ENCODE results near the gene ANKS1B. TPM values are rescaled to one million over a fixed set of nuclear protein-coding genes. Genes with fewer than 3 reads are reported as not detected.

ANKS1B gene
- total RNA-seq, 4 donors from 2014 or later, result 14.0 to 38.4 (median 28.6) TPM

GRCh38 chr12:98909746-98910145, 1075.0 kb downstream of the ANKS1B start:
- Histone ChIP-seq H3K4me1 (no peaks in the 10 kb centered on the region), H3K36me3 (no peaks in the 10 kb centered on the region), H3K27ac (no peak overlapping the region), H3K27me3 (no peaks in the 10 kb centered on the region), H3K9me3 (no peaks in the 10 kb centered on the region), H3K4me3 (no peak overlapping the region)
- no peak for TF ChIP-seq EP300 (IDR thresholded peaks at IDR 0.05)
- TF ChIP-seq, protein P1, sequence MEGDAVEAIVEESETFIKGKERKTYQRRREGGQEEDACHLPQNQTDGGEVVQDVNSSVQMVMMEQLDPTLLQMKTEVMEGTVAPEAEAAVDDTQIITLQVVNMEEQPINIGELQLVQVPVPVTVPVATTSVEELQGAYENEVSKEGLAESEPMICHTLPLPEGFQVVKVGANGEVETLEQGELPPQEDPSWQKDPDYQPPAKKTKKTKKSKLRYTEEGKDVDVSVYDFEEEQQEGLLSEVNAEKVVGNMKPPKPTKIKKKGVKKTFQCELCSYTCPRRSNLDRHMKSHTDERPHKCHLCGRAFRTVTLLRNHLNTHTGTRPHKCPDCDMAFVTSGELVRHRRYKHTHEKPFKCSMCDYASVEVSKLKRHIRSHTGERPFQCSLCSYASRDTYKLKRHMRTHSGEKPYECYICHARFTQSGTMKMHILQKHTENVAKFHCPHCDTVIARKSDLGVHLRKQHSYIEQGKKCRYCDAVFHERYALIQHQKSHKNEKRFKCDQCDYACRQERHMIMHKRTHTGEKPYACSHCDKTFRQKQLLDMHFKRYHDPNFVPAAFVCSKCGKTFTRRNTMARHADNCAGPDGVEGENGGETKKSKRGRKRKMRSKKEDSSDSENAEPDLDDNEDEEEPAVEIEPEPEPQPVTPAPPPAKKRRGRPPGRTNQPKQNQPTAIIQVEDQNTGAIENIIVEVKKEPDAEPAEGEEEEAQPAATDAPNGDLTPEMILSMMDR (IDR thresholded peaks at IDR 0.05), result no peak
- no peak for TF ChIP-seq POLR2A (IDR thresholded peaks at IDR 0.05)
- no peak for DNase-seq (ENCODE audit: low spot score in 2 of 2)
- 20 to 33% methylated on average over 2 of the region's 2 CpGs for WGBS, 2 donors

DNA sequence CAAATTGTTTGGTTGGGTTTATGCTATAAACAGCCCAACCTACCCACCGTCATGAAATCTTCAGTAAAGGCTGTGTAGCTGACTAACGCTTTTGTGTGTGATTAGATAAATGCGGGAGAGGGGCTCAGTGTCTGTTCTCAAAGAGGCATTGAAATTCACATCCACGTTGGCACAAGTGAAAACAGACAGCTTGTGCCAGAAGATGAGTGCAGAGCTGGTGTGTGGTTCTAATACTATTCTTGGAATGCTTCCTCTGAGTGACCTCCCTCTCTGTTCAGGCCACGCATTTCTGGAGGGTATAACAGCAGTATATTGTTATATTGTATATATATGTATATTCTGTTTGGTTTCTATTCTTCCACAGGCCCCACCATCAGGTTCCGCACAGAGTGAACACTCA, 1075.9 kb downstream of the ANKS1B start:
- no peak for DNase-seq (ENCODE audit: low spot score in 2 of 2)
- H3K9me3 ChIP-seq, result no peaks in the 10 kb centered on the region
- H3K27ac ChIP-seq, result no peak overlapping the region
- H3K27me3 ChIP-seq, result no peaks in the 10 kb centered on the region
- 51 to 63% methylated on average over 6 of the region's 6 CpGs for WGBS, 2 donors
- no peaks in the 10 kb centered on the region for H3K4me1 ChIP-seq
- H3K36me3 ChIP-seq, result no peaks in the 10 kb centered on the region
- H3K4me3 ChIP-seq, result no peak overlapping the region
- TF ChIP-seq EP300 (IDR thresholded peaks at IDR 0.05), result no peak
- TF ChIP-seq POLR2A (IDR thresholded peaks at IDR 0.05), result no peak
- TF ChIP-seq, protein P1 (IDR thresholded peaks at IDR 0.05), result no peak

DNA sequence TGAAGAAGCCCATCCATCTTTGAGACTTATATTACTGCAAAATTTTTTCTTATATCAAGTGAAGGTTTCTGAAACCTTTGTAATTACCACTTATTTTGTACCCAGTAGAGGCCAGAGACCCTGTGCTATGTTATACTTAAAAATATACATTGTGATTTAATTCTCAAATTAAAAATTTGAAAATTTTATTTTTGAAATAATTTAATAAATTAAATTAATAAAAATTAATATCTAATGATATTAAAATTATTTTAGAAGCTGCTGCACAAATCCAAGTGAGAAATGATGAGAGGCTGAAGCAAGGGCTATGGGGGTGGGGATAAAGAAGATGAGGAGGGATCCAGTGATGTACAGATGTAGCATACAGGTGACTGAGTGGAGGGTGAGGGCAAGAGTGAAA, 1080.9 kb downstream of the ANKS1B start:
- Histone ChIP-seq H3K27me3 (no peaks in the 10 kb centered on the region), H3K4me1 (no peaks in the 10 kb centered on the region), H3K4me3 (no peak overlapping the region), H3K9me3 (no peaks in the 10 kb centered on the region), H3K27ac (no peak overlapping the region), H3K36me3 (no peaks in the 10 kb centered on the region)
- TF ChIP-seq EP300 (IDR thresholded peaks at IDR 0.05) (no peak), POLR2A (IDR thresholded peaks at IDR 0.05) (no peak)
- TF ChIP-seq, protein P1 (IDR thresholded peaks at IDR 0.05), result no peak
- DNase-seq (ENCODE audit: low spot score in 2 of 2), result no peak

- TF ChIP-seq EP300 (IDR thresholded peaks at IDR 0.05) (no peak), POLR2A (IDR thresholded peaks at IDR 0.05) (no peak)
- TF ChIP-seq, protein P1 (IDR thresholded peaks at IDR 0.05), result no peak
- Histone ChIP-seq H3K27ac (no peak overlapping the region), H3K27me3 (peaks cover 0 to 4% of the 10 kb centered on the region in 2 donors), H3K9me3 (no peaks in the 10 kb centered on the region), H3K4me1 (no peaks in the 10 kb centered on the region), H3K36me3 (no peaks in the 10 kb centered on the region), H3K4me3 (no peak overlapping the region)
- WGBS, 2 donors, result 32 to 33% methylated on average over 2 of the region's 2 CpGs
- no peak for DNase-seq (ENCODE audit: low spot score in 2 of 2)
Measured at GRCh38 chr12:98901189-98901588, 1083.5 kb downstream of the ANKS1B start.

GRCh38 chr12:98896938-98897337, 1087.8 kb downstream of the ANKS1B start:
- Histone ChIP-seq H3K4me3 (no peak overlapping the region), H3K27ac (no peak overlapping the region), H3K36me3 (no peaks in the 10 kb centered on the region), H3K27me3 (peaks cover 0 to 36% of the 10 kb centered on the region in 2 donors), H3K4me1 (peaks cover 0 to 25% (median 3%) of the 10 kb centered on the region in 4 donors), H3K9me3 (no peaks in the 10 kb centered on the region)
- WGBS, 2 donors, result 7 to 15% methylated on average over 3 of the region's 3 CpGs
- no peak for DNase-seq (ENCODE audit: low spot score in 2 of 2)
- TF ChIP-seq, protein P1 (IDR thresholded peaks at IDR 0.05), result no peak
- TF ChIP-seq EP300 (IDR thresholded peaks at IDR 0.05) (no peak), POLR2A (IDR thresholded peaks at IDR 0.05) (no peak)
